ENCODE results near the gene PCBD1. TPM values are rescaled to one million over a fixed set of nuclear protein-coding genes. Genes with fewer than 3 reads are reported as not detected.

The PCBD1 gene
- total RNA-seq, 1 donor from 2014 or later = 29.1 TPM

DNA sequence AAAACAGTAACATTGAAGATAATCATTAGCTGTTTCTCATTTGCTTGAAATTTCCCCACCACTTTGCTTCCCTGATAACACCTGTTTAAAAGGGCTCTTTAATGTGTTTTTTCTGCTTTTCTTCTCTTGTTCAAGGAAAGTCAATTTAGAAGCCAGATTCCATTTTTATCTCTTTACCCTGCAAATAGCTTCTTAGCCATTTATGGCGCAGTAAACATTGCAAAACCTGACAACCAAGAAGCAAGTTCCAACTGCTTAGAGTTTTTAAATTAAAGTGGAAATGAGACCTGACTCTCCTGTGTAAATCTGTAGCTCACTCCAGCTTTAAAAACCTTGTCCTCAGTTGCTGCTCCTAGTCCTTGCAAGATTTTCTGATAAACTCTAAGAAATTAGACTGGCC lies 42.5 kb downstream of the PCBD1 start:
- H3K27me3 Mint-ChIP-seq (ENCODE audit: unreplicated experiment) = peaks cover 1% of the 10 kb centered on the region
- peaks cover 11% of the 10 kb centered on the region for H3K4me1 Mint-ChIP-seq (ENCODE audit: low read depth, unreplicated experiment)
- no peak overlapping the region for H3K27ac Mint-ChIP-seq (ENCODE audit: unreplicated experiment)
- TF ChIP-seq, protein P1, sequence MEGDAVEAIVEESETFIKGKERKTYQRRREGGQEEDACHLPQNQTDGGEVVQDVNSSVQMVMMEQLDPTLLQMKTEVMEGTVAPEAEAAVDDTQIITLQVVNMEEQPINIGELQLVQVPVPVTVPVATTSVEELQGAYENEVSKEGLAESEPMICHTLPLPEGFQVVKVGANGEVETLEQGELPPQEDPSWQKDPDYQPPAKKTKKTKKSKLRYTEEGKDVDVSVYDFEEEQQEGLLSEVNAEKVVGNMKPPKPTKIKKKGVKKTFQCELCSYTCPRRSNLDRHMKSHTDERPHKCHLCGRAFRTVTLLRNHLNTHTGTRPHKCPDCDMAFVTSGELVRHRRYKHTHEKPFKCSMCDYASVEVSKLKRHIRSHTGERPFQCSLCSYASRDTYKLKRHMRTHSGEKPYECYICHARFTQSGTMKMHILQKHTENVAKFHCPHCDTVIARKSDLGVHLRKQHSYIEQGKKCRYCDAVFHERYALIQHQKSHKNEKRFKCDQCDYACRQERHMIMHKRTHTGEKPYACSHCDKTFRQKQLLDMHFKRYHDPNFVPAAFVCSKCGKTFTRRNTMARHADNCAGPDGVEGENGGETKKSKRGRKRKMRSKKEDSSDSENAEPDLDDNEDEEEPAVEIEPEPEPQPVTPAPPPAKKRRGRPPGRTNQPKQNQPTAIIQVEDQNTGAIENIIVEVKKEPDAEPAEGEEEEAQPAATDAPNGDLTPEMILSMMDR (IDR thresholded peaks at IDR 0.05; ENCODE audit: partially characterized antibody, unreplicated experiment) = no peak
- no peak for DNase-seq
- peaks cover 3% of the 10 kb centered on the region for H3K36me3 Mint-ChIP-seq (ENCODE audit: unreplicated experiment)
- no peak overlapping the region for H3K4me3 Mint-ChIP-seq (ENCODE audit: unreplicated experiment)
- H3K9me3 Mint-ChIP-seq (ENCODE audit: unreplicated experiment) = peaks cover 5% of the 10 kb centered on the region

DNA sequence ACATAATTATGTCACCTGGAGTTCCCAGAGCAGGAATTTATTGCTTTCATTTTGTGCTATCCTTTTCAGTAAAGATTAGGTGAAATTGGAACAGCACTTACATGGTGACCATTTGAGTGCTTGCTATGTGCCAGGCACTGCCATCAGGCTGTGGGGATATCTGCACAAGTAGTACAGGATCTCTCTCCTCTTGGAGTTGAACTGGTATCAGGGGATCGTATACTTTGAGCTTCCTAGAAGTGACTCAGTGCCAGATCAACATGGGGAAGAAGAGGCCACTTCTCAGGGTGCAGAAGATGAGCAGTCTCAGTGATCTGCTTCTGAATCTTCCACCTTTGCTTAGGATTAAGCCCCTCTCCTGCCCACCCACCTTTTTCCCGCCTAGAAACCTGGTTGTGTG lies 43.1 kb downstream of the PCBD1 start:
- H3K9me3 Mint-ChIP-seq (ENCODE audit: unreplicated experiment) = peaks cover 5% of the 10 kb centered on the region
- no peak overlapping the region for H3K27ac Mint-ChIP-seq (ENCODE audit: unreplicated experiment)
- no peak overlapping the region for H3K4me3 Mint-ChIP-seq (ENCODE audit: unreplicated experiment)
- H3K27me3 Mint-ChIP-seq (ENCODE audit: unreplicated experiment) = peaks cover 1% of the 10 kb centered on the region
- TF ChIP-seq, protein P1 (IDR thresholded peaks at IDR 0.05; ENCODE audit: partially characterized antibody, unreplicated experiment) = no peak
- peaks cover 3% of the 10 kb centered on the region for H3K36me3 Mint-ChIP-seq (ENCODE audit: unreplicated experiment)
- peaks cover 11% of the 10 kb centered on the region for H3K4me1 Mint-ChIP-seq (ENCODE audit: low read depth, unreplicated experiment)
- no peak for DNase-seq

DNA sequence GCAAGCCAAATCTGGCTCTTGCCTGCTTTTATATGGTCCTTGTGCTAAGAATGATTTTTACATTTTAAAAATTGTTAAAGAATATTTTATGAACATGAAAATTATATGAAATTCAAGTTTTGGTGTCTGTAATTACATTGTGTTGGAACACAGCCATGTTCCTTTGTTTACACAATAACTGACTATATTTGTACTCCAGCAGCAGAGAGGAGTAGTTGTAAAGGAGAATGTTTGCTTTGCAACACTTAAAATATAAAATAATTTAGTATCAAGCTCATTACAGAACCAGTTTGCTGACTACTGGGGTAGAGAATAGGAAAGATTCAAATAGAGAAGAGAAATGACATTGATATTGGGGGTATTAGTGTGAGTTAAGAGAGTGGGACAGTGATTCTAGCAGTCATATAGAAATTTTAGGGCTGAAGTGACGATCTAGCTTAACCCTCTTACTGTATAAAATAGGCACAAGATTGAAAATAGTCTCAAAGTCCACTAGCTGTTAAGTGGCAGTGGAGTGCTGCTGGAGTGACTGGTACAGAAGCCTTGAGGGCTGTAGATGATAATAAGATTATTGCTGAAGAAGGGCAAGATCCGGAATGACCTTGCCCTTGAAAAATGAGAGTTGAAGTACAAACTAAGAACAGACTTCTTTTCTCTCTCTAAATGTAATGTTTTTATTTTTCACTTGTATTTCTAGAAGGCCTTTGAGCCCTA lies 44.4 kb downstream of the PCBD1 start:
- H3K4me1 Mint-ChIP-seq (ENCODE audit: low read depth, unreplicated experiment) = peaks cover 11% of the 10 kb centered on the region
- no peak overlapping the region for H3K27ac Mint-ChIP-seq (ENCODE audit: unreplicated experiment)
- H3K36me3 Mint-ChIP-seq (ENCODE audit: unreplicated experiment) = peaks cover 3% of the 10 kb centered on the region
- peaks cover 5% of the 10 kb centered on the region for H3K9me3 Mint-ChIP-seq (ENCODE audit: unreplicated experiment)
- peaks cover 1% of the 10 kb centered on the region for H3K27me3 Mint-ChIP-seq (ENCODE audit: unreplicated experiment)
- no peak for DNase-seq
- no peak overlapping the region for H3K4me3 Mint-ChIP-seq (ENCODE audit: unreplicated experiment)
- TF ChIP-seq, protein P1 (IDR thresholded peaks at IDR 0.05; ENCODE audit: partially characterized antibody, unreplicated experiment) = no peak

DNA sequence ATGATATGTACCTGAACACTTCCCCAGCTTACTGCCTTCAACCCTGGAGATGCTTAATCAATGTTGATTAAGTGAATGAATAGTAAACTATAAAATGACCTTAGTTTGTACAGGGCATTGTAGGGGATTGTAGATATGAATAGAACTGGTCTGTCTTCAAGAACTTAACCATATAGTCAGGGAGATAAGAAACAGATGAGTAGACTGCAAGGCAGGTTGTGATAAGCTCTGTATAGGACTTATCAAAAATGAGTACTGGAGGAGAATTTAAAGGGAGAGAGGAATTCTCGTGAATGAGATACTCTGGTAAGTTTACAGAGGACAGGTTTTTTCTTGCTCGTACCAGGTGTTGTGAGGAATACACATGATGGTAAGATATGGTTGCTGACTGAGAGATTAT lies 45.0 kb downstream of the PCBD1 start:
- TF ChIP-seq, protein P1 (IDR thresholded peaks at IDR 0.05; ENCODE audit: partially characterized antibody, unreplicated experiment) = no peak
- Mint-ChIP-seq H3K9me3 (ENCODE audit: unreplicated experiment) (peaks cover 5% of the 10 kb centered on the region), H3K27ac (ENCODE audit: unreplicated experiment) (no peak overlapping the region), H3K27me3 (ENCODE audit: unreplicated experiment) (peaks cover 1% of the 10 kb centered on the region), H3K4me1 (ENCODE audit: low read depth, unreplicated experiment) (peaks cover 11% of the 10 kb centered on the region), H3K36me3 (ENCODE audit: unreplicated experiment) (peaks cover 3% of the 10 kb centered on the region), H3K4me3 (ENCODE audit: unreplicated experiment) (no peak overlapping the region)
- DNase-seq = no peak

DNA sequence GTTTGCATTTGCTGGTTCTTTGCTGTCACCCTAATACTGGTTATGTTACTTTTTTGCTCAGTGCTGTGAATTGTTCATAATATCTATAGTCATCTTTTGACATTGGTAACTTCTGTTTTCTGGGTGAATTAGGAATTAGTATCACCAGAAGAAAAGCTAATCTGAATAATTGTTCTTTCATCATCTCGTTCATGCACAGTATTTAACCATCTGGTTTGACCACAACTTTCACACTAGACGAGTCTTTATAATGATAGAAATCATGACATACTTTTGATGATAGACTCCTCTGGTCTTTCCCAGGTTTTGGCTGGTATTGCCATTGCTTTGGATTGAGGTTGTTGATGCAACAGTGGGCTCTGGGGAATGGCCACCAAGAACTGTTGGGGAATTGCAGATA lies 47.5 kb downstream of the PCBD1 start:
- H3K27ac Mint-ChIP-seq (ENCODE audit: unreplicated experiment) = no peak overlapping the region
- peaks cover 5% of the 10 kb centered on the region for H3K9me3 Mint-ChIP-seq (ENCODE audit: unreplicated experiment)
- H3K27me3 Mint-ChIP-seq (ENCODE audit: unreplicated experiment) = peaks cover 1% of the 10 kb centered on the region
- H3K4me1 Mint-ChIP-seq (ENCODE audit: low read depth, unreplicated experiment) = peaks cover 6% of the 10 kb centered on the region
- no peak for DNase-seq
- H3K36me3 Mint-ChIP-seq (ENCODE audit: unreplicated experiment) = peaks cover 3% of the 10 kb centered on the region
- TF ChIP-seq, protein P1 (IDR thresholded peaks at IDR 0.05; ENCODE audit: partially characterized antibody, unreplicated experiment) = no peak
- no peak overlapping the region for H3K4me3 Mint-ChIP-seq (ENCODE audit: unreplicated experiment)

Measured in glutamatergic neuron (in vitro differentiated cells).